ENCODE measurements around the gene NT5C1B. TPM values are rescaled to one million over a fixed set of nuclear protein-coding genes. Genes with fewer than 3 reads are reported as not detected.

Gene NT5C1B
- total RNA-seq, 1 donor from 2014 or later = not detected

DNA sequence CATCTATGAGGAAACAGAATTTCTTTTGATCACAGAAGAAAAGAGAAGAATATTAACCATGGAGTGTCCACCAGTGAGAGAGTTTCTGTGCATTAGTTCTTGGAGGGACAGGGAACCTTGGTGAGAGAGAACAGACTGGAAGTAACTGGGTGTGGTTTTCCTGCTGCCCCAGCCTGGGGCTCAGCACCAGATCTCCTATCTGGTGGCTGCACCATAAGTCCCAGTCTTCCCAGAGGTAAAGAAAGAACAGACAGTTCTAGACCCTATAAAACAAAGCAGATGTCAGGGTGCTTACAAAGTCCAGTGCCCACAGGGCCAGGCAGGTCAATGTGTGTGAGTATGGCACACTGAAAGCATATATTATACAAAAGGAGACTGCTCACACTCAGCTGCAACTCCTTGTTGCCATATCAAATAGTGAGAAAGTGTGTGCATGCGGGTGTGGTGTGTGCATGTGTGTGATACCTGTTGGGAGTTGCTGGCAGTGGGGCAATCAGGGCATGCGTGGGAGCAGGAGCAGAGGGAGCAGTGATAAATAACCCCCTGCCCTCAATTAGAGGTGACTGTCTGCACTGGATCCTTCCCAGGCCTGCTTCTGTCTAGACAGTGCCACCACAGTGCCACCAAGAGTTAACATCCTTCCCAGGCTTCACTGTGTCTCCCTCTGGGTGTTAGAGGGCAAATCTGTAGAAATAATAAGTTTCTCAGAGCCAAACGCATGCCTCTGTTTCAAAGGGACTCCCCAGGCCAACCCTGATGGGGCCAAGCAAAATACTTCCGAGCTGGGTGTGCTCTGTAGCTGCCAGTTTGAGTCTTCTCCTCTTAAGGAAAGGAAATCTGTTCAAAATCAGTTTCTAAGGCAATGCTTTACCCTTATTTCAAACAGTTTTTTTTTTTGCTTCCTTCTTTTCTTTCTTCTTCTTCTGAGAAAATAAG is 74.6 kb downstream of the NT5C1B start:
- DNase-seq (ENCODE audit: low spot score) = no peak

Other genes starting within 250 kb of the NT5C1B start
- gene RDH14, start 28.9 kb downstream of the NT5C1B start, total RNA-seq = 25.8 TPM